Activated naive CD4-positive, alpha-beta T cell treated with anti-CD3 and anti-CD28 coated beads, Interleukin-2, amount 50 U/mL, for 16 hours (primary cell): ENCODE results near the gene GRK5.

Experiments
- DNase-seq: peaks from one replicate; pipeline ENCODE4 v3.0.0-alpha.2; 2020

GRK5 gene

GRCh38 chr10:119279441-119279840 is 72.1 kb downstream of the GRK5 start:
- DNase-seq, result no peak

DNA sequence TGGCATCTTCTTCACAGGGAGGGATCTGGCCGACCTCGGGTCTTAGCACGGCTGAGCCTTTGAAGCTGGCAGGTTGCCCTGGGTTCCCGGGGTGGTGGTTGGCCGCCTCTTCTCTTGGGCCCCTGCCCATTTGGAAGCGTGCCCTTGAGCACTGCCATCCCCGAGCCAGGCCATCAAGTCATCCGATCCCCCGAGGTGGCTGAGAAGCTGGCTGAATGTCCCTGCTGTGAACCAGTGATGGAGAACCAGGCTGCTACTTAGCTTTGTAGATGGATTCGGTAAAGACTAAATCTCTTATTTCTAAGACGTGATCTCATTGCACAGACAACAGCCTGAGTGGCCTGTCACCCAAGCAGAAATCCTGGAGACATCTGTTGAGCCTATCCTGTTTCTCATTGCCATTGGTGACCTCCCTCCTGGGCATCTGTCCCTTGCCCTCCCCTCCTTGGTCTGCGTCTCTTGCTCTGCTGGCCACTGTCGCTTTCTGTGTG is 74.3 kb downstream of the GRK5 start:
- DNase-seq, result no peak

- no peak for DNase-seq
Measured at GRCh38 chr10:119282446-119282845, 75.1 kb downstream of the GRK5 start.

DNA sequence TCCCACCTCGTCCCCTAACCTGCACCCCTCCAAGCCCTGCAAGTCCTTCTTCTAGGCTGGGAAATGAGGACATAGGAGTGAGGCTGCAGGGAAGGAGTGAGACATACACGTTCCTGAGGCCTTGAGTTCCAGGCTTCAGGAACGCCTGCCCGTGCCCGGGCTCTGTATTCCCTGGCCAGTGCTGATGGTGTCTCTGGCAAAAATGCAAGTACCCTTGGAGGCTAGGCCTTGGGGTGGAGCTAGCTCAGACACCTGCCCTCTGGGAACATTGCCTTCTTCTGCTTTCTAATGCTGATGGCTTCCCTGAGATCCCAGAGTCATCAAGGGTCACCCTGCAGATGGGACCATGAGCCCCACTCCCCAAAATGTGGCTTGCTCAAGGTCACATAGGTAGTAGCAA is 76.0 kb downstream of the GRK5 start:
- DNase-seq, result no peak

- no peak for DNase-seq
Measured at GRCh38 chr10:119283818-119284217, 76.4 kb downstream of the GRK5 start.

DNA sequence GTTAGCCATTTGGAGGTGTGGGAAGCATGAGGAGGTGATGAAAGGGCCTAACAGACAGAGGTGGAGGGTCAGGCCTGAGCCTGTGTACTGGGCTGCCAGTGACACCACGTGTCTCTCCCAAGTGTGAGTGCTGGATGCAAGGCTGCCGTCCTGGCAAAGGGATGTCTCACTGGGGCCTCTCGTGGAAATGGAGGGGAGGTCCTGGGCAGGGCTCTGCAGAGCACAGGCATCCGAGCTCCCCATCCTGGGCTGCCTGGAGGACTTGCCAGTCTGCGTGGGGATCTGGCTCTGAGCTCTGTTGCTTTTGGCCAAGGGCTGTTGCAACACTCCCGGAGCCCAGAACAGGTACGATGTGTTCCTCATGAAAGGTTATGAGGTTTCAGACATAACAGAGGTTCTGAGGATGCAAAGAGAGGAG is 77.3 kb downstream of the GRK5 start:
- DNase-seq, result no peak

DNA sequence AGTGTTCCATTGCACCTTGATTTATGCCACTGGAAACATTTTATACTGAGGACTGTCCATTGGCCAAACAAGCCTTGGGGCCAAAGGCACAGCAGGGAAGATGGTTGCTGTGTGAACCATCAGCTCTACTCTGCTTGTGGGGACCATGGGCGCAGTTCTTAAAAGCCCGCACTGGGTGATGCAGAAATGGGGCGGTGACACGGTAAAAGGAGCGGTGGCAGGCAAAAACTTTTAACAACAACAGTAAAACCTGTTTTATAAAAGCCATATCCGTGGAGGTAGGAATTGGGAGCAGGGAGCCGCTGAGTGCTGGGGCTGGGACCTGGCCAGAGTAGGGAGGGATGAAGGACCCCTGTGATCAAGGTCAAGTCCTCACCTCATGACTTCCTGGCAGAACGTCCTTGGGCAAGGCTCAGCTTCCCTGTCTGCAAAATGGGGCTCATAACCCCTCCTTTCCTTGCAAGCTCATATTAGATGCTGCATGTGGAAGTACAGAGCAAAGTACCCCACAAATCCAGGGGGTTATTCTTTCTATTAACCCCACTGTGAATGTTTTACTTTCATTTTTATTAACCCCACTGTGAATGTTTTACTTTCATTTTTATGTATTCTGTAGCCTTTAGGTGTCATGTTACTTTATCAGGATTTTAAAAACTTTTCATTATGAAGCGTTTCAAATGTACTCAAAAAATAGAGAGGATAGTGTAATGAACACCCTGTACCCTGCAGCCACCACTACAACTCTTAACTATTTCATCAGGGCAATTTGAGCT is 78.3 kb downstream of the GRK5 start:
- no peak for DNase-seq

- DNase-seq, result no peak
Measured at GRCh38 chr10:119286516-119286915, 79.1 kb downstream of the GRK5 start.

DNA sequence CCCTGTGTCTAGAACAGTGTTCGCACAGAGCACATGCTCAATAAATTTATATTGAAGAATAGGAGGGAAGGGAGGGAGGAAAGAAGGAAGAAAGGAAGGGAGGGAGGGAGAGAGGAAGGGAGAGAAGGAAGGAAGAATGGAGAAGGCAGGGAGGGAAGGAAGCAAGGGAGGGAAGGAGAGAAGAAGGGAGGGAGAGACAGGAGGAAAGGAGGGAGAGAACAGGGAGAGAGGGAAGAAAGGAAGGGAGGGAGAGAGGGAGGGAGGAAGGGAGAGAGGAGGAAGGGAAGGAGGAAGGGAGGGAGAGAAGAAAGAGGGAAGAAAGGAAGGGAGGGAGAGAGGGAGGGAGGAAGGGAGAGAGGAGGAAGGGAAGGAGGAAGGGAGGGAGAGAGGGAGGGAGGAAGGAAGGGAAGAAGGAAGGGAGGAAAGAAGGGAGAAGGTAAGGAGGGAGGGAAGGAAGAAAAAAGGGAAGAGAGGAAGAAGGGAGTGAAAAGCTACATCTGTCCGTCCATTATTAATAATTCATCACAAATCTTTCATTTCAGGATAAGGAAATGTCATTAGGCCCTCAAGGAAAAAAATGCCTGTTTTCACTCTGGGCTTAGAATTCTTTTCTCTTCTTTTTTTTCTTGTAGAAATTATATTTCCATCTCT is 79.7 kb downstream of the GRK5 start:
- DNase-seq, result no peak

GRCh38 chr10:119288574-119289001 is 81.2 kb downstream of the GRK5 start:
- no peak for DNase-seq

- no peak for DNase-seq
Measured at GRCh38 chr10:119289227-119289920, 82.0 kb downstream of the GRK5 start.

DNA sequence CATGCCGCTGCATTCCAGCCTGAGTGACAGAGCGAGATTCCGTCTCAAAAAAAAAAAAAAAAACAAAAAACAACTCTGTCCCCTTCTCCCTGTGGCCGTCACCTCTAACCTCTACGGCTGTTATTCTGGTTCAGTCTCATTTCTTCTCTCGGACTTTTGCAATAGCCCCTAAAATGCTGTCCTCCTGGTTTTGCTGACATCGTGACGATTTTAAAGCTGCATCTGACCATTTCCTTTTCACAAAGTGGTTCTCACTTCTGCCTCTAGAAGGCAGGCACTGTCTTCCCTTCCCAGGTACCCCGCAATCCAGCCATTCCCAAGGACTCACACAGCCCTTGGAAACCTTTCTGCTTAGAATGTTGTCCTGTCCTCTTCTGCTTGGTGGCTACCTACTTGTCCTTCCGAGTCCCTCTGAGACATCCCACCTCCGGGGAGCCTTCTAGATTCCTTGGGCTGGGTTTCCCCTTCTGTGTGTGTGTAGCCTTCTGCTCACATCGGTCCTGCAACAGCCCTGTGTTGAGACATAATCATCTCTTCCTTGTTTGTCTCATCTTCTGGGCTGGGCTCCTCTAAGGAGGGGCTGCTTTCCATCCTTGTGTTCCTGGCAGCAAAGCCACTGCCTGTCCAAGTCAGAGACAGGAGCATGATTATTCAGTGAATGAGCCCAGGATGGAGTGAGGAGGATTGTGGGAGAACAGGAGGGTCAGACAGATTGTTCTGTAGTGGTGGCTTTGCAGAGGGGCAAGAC is 83.1 kb downstream of the GRK5 start:
- no peak for DNase-seq

DNA sequence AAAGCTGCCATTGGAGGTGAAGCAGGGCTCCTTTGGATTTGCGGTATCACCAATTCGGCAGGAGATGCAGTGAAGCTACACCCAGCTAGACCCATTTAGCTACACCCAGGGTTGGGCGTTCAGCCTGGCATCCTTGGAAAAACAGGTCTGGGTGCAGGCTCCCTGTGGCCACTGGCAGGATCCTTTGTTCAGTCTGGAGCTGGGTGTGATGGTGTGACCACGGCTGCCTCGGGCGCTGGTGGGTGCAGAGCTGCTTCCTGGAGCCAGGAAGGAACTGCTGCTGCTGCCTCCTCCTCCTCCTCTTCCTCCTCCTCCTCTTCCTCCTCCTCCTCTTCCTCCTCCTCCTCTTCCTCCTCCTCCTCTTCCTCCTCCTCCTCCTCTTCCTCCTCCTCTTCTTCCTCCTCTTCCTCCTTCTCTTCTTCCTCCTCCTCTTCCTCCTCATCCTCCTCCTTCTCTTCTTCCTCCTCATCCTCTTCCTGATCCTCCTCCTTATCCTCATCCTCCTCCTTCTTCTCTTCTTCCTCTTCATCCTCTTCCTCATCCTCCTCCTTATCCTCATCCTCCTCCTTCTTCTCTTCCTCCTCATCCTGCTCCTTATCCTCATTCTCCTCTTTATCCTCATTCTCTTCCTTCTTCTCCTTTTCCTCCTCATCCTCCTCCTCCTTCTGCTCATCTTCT is 84.0 kb downstream of the GRK5 start:
- DNase-seq, result no peak

GRCh38 chr10:119292968-119293760 is 85.8 kb downstream of the GRK5 start:
- DNase-seq, result no peak

GRCh38 chr10:119296703-119297102 is 89.3 kb downstream of the GRK5 start:
- no peak for DNase-seq

DNA sequence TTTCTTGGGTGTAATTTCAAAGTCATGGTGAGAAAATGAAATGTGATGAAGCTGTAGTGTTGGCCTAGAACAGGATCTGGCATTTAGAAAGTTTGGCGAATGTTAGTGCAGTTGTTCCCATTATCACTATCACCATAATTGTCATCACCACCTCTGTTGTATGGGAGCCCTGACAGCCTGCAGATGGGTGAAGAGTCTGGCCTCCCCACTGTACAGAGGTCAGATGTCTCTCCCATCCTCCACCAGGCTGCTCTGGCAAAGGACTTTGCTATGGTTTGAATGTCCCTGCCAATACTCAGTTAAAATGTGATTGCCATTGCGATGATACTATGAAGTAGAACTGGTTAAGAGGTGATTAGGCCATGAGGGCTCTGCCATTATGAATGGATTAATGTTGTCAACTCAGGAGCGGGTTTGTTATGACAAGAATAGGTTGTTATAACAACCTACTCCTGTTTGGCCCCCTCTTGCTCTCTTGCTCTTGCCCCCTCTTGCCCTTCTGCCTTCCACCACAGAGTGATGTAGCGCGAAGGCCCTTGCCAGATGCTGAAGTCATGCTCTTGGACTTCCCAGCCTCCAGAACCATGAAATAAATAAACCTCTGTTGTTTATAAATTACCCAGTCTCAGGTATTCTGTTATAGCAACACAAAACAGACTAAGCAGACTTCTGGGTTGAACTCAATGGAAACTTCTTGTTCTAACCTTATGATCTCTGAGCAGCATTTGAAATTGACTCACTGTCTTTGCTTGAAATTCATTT is 90.0 kb downstream of the GRK5 start:
- no peak for DNase-seq

GRCh38 chr10:119298810-119299209 is 91.4 kb downstream of the GRK5 start:
- DNase-seq, result no peak

- DNase-seq, result no peak
Measured at GRCh38 chr10:119299531-119299930, 92.2 kb downstream of the GRK5 start.

DNA sequence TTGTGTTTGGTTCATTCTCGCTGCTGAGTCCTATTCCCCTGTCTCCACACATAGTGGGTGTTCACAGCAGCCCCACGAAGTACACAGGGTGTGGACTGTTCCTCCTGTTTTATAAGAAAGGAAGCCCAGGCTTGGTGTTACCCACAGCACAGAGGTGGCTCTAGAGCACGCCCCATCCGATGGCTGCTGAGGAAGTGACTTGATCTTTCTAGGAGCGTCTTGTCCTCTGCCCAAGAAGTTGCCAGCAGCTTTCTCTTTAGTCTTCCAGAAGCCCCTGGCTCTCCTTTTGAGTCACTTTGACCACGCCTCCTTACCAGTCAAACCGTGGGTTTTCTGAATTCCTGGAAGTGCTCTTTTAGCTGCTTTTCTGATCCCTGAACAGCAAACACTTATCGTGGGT is 94.0 kb downstream of the GRK5 start:
- DNase-seq, result peak; percentile 62

DNA sequence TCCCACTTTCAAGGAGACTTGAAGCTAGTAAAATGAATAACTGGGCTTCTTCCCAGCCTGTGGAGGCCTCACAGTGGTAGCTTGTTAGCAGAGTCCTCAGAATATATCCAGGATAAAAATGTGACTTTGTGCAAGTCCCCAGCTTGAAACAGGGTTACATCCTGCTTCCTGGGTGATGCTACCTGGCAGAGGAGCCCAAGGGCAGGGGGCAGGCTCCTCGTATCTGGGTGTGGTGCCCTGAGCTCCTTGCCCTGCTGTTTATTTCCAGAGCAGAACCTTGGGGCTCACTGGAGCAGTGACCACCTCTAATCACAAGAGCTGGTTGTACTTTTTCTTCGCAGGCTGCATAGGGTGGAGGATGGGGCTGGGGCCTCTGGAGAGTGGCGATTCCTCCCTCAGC is 94.8 kb downstream of the GRK5 start:
- no peak for DNase-seq
